ENCODE data around the gene NPBWR2.

GRCh38 chr20:64104667-64105451 is 2.5 kb downstream of the NPBWR2 start:
- TF ChIP-seq CTCF (optimal IDR thresholded peaks at IDR 0.05 in 1 of 3, IDR thresholded peaks at IDR 0.05 in 1 of 3, conservative IDR thresholded peaks at IDR 0.05 in 1 of 3; ENCODE audit: extremely low read depth in 1 of 3, insufficient read depth in 2 of 3, low read length in 3 of 3) (no peak), EZH2 (IDR thresholded peaks at IDR 0.05; ENCODE audit: low read length) (no peak)

All from keratinocyte (primary cell).